ENCODE data around the gene PSMD7. TPM values are rescaled to one million over a fixed set of nuclear protein-coding genes. Genes with fewer than 3 reads are reported as not detected.

The PSMD7 gene
- total RNA-seq, 1 donor from 2014 or later: 127 TPM

DNA sequence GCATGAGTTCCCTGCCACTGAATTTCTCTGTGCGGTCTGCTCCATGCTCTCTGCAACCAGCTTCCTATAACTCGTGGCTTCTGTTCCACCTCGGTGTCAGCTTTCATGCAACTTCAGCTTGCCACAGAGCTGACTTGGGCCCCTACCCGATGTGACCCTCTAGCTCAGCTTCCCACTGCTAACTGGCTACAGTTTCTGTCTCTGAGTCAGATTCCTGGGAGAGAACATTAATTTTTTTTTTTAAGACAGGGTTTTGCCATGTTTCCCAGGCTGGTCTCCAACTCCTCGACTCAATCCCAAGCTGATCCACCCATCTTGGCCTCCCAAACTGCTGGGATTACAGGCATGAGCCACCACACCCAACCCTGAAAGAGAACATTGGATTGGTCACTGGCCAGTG, 35.5 kb upstream of the PSMD7 start:
- Histone ChIP-seq H3K4me3 (no peak overlapping the region), H3K79me2 (ENCODE audit: low read depth) (no peaks in the 10 kb centered on the region), H3K36me3 (no peaks in the 10 kb centered on the region), H2AFZ (replicated peaks) (no peak overlapping the region), H3K9me3 (ENCODE audit: low read depth) (no peaks in the 10 kb centered on the region), H3K4me2 (no peak overlapping the region), H4K20me1 (ENCODE audit: low read depth) (no peaks in the 10 kb centered on the region), H3K27me3 (no peaks in the 10 kb centered on the region), H3K27ac (no peak overlapping the region), H3K9ac (no peak overlapping the region), H3K4me1 (peaks cover 2% of the 10 kb centered on the region), H3F3A (ENCODE audit: low read depth) (no peaks in the 10 kb centered on the region)
- Mint-ChIP-seq H3K27me3 (ENCODE audit: insufficient read depth, low read depth) (peaks cover 2% of the 10 kb centered on the region), H3K36me3 (no peaks in the 10 kb centered on the region), H3K4me3 (no peak overlapping the region), H3K9me3 (no peaks in the 10 kb centered on the region), H3K4me1 (peaks cover 7% of the 10 kb centered on the region), H3K27ac (no peak overlapping the region)
- no peak for DNase-seq (ENCODE audit: low spot score)
- no peak for TF ChIP-seq EZH2 (IDR thresholded peaks at IDR 0.05)
- TF ChIP-seq EZH2phosphoT487 (IDR thresholded peaks at IDR 0.05): no peak
- no peak for TF ChIP-seq CTCF (IDR thresholded peaks at IDR 0.05)

- H3K4me1 Mint-ChIP-seq: peaks cover 12% of the 10 kb centered on the region
- no peaks in the 10 kb centered on the region for H4K20me1 ChIP-seq (ENCODE audit: low read depth)
- peak overlapping the region; percentile 21 for H3K27ac Mint-ChIP-seq
Measured at GRCh38 chr16:74264811-74265210, 31.8 kb upstream of the PSMD7 start.

DNA sequence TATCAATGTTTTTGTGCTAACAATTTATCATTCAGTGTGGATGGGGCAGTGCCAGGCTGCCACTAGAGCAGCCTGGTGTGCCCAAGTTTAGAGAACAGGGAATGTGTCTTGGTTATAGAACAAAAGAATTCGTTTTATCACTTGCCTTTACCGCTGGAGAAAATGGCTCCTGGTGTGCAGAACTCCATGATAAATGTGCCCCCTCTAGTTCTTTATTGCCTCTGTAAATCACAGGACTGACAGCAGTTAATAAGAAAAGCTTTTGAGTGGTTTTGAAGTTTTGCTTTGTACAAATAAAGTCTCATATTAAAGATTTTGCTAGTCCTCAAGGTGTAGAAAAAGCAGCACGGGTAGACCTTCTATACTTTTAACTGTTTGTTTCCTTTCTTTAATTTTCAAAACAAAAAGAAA, 28.2 kb upstream of the PSMD7 start:
- Mint-ChIP-seq H3K9me3 (no peaks in the 10 kb centered on the region), H3K4me3 (no peak overlapping the region), H3K4me1 (peaks cover 12% of the 10 kb centered on the region), H3K36me3 (no peaks in the 10 kb centered on the region), H3K27ac (no peak overlapping the region), H3K27me3 (ENCODE audit: insufficient read depth, low read depth) (peaks cover 4% of the 10 kb centered on the region)
- Histone ChIP-seq H3K36me3 (no peaks in the 10 kb centered on the region), H3K9ac (no peak overlapping the region), H3K27ac (no peak overlapping the region), H3K27me3 (no peaks in the 10 kb centered on the region), H3K4me1 (peaks cover 2% of the 10 kb centered on the region), H3K9me3 (ENCODE audit: low read depth) (no peaks in the 10 kb centered on the region), H3F3A (ENCODE audit: low read depth) (no peaks in the 10 kb centered on the region), H2AFZ (replicated peaks) (no peak overlapping the region), H4K20me1 (ENCODE audit: low read depth) (no peaks in the 10 kb centered on the region), H3K4me2 (no peak overlapping the region), H3K79me2 (ENCODE audit: low read depth) (no peaks in the 10 kb centered on the region), H3K4me3 (no peak overlapping the region)
- DNase-seq (ENCODE audit: low spot score): no peak
- TF ChIP-seq CTCF (IDR thresholded peaks at IDR 0.05) (no peak), EZH2 (IDR thresholded peaks at IDR 0.05) (no peak), EZH2phosphoT487 (IDR thresholded peaks at IDR 0.05) (no peak)

More at GRCh38 chr16:74264811-74265210, 31.8 kb upstream of the PSMD7 start:
- no peak overlapping the region for H3K27ac ChIP-seq
- H3K4me3 Mint-ChIP-seq: no peak overlapping the region
- H3K79me2 ChIP-seq (ENCODE audit: low read depth): no peaks in the 10 kb centered on the region
- no peak overlapping the region for H3K4me2 ChIP-seq
- peaks cover 2% of the 10 kb centered on the region for H3K4me1 ChIP-seq
- no peak overlapping the region for H3K9ac ChIP-seq
- no peak overlapping the region for H3K4me3 ChIP-seq
- H3F3A ChIP-seq (ENCODE audit: low read depth): no peaks in the 10 kb centered on the region
- no peaks in the 10 kb centered on the region for H3K36me3 Mint-ChIP-seq
- H3K9me3 Mint-ChIP-seq: no peaks in the 10 kb centered on the region
- peak; percentile 25 for DNase-seq (ENCODE audit: low spot score)
- TF ChIP-seq EZH2 (IDR thresholded peaks at IDR 0.05) (no peak), EZH2phosphoT487 (IDR thresholded peaks at IDR 0.05) (no peak), CTCF (IDR thresholded peaks at IDR 0.05) (no peak)
- no peaks in the 10 kb centered on the region for H3K27me3 ChIP-seq
- H3K36me3 ChIP-seq: no peaks in the 10 kb centered on the region
- peaks cover 4% of the 10 kb centered on the region for H3K27me3 Mint-ChIP-seq (ENCODE audit: insufficient read depth, low read depth)
- peak overlapping the region; percentile 64 for H2AFZ ChIP-seq (replicated peaks)
- no peaks in the 10 kb centered on the region for H3K9me3 ChIP-seq (ENCODE audit: low read depth)
